ENCODE data around the gene CDH4.

The CDH4 gene

DNA sequence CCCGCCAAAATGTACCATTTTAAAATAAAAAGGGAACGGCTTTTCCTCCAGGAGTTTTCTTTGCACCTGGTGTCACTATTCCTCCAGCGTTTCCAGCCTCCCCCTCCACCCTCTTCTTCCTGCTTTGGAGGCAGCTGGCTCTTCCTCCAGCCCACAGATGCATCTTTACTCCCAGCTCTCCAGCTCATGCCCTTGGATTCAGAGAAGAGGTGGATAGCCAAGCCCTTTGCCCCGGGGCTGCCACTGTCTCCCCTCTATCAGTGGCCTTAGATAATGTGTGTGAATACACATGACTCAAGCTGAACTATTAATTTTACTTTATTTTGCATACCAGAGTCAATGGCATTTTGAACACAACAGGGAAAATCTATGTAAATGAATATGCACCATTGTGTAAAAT lies 15.3 kb upstream of the CDH4 start:
- TF ChIP-seq, protein P1, sequence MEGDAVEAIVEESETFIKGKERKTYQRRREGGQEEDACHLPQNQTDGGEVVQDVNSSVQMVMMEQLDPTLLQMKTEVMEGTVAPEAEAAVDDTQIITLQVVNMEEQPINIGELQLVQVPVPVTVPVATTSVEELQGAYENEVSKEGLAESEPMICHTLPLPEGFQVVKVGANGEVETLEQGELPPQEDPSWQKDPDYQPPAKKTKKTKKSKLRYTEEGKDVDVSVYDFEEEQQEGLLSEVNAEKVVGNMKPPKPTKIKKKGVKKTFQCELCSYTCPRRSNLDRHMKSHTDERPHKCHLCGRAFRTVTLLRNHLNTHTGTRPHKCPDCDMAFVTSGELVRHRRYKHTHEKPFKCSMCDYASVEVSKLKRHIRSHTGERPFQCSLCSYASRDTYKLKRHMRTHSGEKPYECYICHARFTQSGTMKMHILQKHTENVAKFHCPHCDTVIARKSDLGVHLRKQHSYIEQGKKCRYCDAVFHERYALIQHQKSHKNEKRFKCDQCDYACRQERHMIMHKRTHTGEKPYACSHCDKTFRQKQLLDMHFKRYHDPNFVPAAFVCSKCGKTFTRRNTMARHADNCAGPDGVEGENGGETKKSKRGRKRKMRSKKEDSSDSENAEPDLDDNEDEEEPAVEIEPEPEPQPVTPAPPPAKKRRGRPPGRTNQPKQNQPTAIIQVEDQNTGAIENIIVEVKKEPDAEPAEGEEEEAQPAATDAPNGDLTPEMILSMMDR (IDR thresholded peaks at IDR 0.05; ENCODE audit: extremely low read depth, missing control alignments), result no peak
- no peak for DNase-seq (ENCODE audit: low spot score)

DNA sequence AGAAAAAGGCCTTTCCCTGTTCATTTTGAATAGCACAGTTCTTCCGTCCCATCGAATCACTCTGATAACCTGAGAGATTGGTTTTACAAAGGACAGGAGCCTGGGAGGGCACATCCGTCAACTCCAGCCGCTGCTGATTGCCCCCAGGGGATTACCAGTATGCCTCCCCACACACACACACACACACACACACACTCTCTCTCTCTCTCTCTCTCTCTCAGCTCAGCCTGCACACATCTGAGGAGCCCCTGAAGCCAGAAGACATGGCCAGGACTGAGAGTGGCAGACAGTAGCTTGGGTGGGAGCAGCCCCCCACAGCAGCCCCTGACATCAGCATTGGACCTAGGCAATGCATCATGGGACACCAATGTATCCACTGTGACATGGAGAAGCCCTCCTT lies 13.2 kb upstream of the CDH4 start:
- DNase-seq (ENCODE audit: low spot score), result no peak
- TF ChIP-seq, protein P1 (IDR thresholded peaks at IDR 0.05; ENCODE audit: extremely low read depth, missing control alignments), result no peak

DNA sequence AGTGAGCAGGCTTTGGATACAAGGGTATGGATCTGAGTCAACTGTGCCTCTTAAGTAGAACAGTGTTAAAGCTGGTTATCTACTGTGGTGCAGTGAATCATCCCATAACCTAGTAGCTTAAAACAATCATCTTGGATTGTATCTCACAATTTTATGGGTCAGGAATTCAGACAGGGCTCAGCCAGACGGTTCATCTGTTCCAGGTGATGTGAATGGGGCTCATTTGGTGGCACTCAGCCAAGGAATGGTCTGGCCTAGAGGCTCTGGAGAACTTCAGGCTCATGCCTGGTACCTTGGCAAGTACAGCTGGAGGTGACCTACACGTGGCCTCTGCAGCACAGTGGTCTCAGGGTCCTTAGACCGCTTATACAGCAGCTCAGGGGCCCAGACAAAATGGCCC lies 11.2 kb upstream of the CDH4 start:
- DNase-seq (ENCODE audit: low spot score), result no peak
- TF ChIP-seq, protein P1 (IDR thresholded peaks at IDR 0.05; ENCODE audit: extremely low read depth, missing control alignments), result no peak

DNA sequence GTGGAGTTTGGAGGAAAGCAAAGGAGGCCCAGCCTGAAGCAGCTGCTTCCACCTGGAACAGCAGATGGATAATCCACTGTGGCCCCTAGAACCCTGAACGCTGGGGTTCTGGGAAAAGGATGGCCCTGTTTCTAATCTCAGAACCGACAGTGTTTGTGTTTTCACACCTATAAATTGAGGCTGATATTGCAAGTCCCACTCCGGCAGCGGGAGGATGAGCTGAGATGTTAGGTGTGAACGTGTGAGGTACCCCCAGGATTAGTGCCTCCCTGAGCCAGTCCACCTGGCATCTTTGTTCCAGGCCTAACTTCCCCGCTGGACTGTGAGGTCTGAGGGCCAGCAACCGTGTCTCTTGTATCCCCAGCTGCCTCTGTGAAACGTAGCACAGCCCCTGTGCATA lies 7.8 kb upstream of the CDH4 start:
- TF ChIP-seq, protein P1 (IDR thresholded peaks at IDR 0.05; ENCODE audit: extremely low read depth, missing control alignments), result no peak
- DNase-seq (ENCODE audit: low spot score), result no peak

DNA sequence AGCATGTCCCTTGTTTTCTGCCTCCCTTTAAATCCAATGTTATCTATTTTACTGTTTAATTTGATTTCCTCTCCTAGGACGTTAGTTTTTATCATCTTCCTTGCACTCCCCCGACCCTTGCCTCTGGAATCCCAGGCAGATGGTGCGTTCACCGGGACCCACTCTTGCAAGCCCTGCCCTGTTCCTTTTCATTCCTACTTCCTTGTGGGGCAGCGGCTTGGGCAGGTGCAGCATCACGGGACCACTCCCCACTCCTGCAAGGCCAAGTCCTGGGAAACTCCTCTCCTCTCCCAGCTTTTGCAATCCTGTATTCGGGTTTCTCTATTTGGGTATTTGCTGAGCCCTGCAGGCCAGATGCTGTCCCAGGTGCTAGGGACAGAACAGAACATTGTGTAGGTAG lies 5.8 kb upstream of the CDH4 start:
- no peak for DNase-seq (ENCODE audit: low spot score)
- TF ChIP-seq, protein P1 (IDR thresholded peaks at IDR 0.05; ENCODE audit: extremely low read depth, missing control alignments), result no peak

DNA sequence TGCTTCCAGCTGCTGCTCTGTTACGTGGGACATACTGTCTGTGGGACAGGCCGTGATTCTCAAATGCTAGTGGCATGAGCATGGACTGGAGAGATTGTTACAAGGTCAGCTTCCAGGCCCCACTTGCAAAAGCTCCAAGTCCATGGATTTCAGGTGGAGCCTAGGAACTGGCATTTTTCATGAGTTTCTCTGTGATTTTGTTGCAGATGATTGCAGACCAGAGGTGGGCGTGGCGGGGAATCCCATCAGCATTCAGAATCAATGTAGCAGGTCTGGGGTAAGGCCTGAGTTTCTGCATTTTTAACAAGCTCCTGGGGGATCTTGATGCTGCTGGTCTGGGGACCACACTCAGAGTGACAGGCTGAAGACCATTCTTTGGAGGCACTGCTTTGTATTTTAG lies 2.4 kb upstream of the CDH4 start:
- TF ChIP-seq, protein P1 (IDR thresholded peaks at IDR 0.05; ENCODE audit: extremely low read depth, missing control alignments), result no peak

DNA sequence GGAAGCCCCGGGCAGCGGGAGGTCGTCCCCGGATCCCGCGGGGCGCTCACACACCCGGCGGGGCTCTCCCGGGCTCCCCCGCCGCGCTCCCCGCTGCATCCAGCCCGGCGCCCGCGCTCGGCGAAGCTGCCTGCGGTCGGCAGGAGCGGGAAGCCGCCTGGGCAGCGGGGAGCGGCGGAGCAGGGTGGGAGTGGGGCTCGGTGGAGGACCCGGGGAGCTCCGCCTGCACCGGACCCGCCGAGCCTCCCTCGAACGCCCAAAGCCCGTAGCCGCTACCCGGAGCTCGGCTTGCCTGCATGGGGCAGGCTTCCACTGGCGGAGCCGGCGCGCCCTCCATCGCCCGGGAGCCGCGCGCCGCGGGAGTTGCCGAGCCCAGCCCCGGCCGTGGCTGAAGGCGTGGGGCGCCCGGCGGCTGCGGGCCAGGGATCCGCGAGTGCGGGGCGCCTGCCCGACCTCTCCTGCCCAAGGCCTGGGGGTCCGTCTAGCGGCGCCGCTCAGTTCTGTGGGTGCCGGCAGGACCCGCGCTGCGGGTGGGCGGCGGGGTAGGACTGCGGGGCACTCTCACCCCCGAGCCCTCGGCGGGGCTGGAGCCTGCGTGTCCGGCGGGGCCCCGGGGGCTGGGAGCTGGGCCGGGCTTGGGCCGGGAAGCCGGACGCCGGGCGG lies 671 bp downstream of the CDH4 start:
- peak; percentile 41 for DNase-seq (ENCODE audit: low spot score)
- TF ChIP-seq, protein P1 (IDR thresholded peaks at IDR 0.05; ENCODE audit: extremely low read depth, missing control alignments), result no peak

More for the DNA sequence above, 2.4 kb upstream of the CDH4 start:
- DNase-seq (ENCODE audit: low spot score), result no peak

Data from GM20000 (cell line).